ENCODE measurements around the gene VIPR2. TPM values are rescaled to one million over a fixed set of nuclear protein-coding genes. Genes with fewer than 3 reads are reported as not detected.
"Not testable (repeated sequence)": the region's sequence is repeated elsewhere in the genome, so short reads cannot be mapped to it uniquely, and the experiment has no call there.

The VIPR2 gene
- total and polyA plus RNA-seq, 2 donors from 2014 or later = 0.91 to 1.3 TPM

- DNase-seq = peak in 2 of 5 donors; percentile 23 to 62
- FAIRE-seq = no peak
- Histone ChIP-seq H3K9me3 (ENCODE audit: control insufficient read depth in 2 of 3, insufficient read depth in 1 of 3, low read length in 3 of 3) (peaks cover 0 to 2% (median 0%) of the 10 kb centered on the region in 3 donors), H3K4me1 (ENCODE audit: control insufficient read depth in 2 of 3, insufficient read depth in 2 of 3, low read depth in 1 of 3, low read length in 3 of 3) (no peaks in the 10 kb centered on the region), H3K36me3 (ENCODE audit: control insufficient read depth in 2 of 3, insufficient read depth in 3 of 3, low read length in 3 of 3) (no peaks in the 10 kb centered on the region), H3K9ac (ENCODE audit: low read length in 3 of 3) (no peak overlapping the region), H3K27me3 (ENCODE audit: control insufficient read depth, insufficient read depth, low read length) (no peaks in the 10 kb centered on the region), H3K4me3 (ENCODE audit: low read length in 3 of 3) (no peak overlapping the region), H3K27ac (ENCODE audit: low read depth in 2 of 2, low read length in 2 of 2) (no peak overlapping the region)
- intact Hi-C loops (cut with DNase I) = no loop called here
- TF ChIP-seq CTCF (IDR thresholded peaks at IDR 0.05; ENCODE audit: borderline replicate concordance, extremely low read depth, insufficient read depth) = no peak
These were observed 32.8 kb upstream of the VIPR2 start for GRCh38 chr7:159177284-159177953.

GRCh38 chr7:159175792-159176191 lies 31.1 kb upstream of the VIPR2 start:
- FAIRE-seq = no peak
- intact Hi-C loops (cut with DNase I) = no loop called here
- Histone ChIP-seq H3K36me3 (ENCODE audit: control insufficient read depth in 2 of 3, insufficient read depth in 3 of 3, low read length in 3 of 3) (no peaks in the 10 kb centered on the region), H3K4me1 (ENCODE audit: control insufficient read depth in 2 of 3, insufficient read depth in 2 of 3, low read depth in 1 of 3, low read length in 3 of 3) (no peaks in the 10 kb centered on the region), H3K4me3 (ENCODE audit: low read length in 3 of 3) (no peak overlapping the region), H3K27me3 (ENCODE audit: control insufficient read depth, insufficient read depth, low read length) (no peaks in the 10 kb centered on the region), H3K9ac (ENCODE audit: low read length in 3 of 3) (no peak overlapping the region), H3K9me3 (ENCODE audit: control insufficient read depth in 2 of 3, insufficient read depth in 1 of 3, low read length in 3 of 3) (no peaks in the 10 kb centered on the region), H3K27ac (ENCODE audit: low read depth in 2 of 2, low read length in 2 of 2) (no peak overlapping the region)
- DNase-seq = no peak
- no peak for TF ChIP-seq CTCF (IDR thresholded peaks at IDR 0.05; ENCODE audit: borderline replicate concordance, extremely low read depth, insufficient read depth)

- H3K4me3 ChIP-seq (ENCODE audit: low read length in 3 of 3); H3K9me3 ChIP-seq (ENCODE audit: control insufficient read depth in 2 of 3, insufficient read depth in 1 of 3, low read length in 3 of 3); H3K9ac ChIP-seq (ENCODE audit: low read length in 3 of 3); intact Hi-C loops (cut with DNase I); DNase-seq; H3K27me3 ChIP-seq (ENCODE audit: control insufficient read depth, insufficient read depth, low read length); H3K4me1 ChIP-seq (ENCODE audit: control insufficient read depth in 2 of 3, insufficient read depth in 2 of 3, low read depth in 1 of 3, low read length in 3 of 3); H3K36me3 ChIP-seq (ENCODE audit: control insufficient read depth in 2 of 3, insufficient read depth in 3 of 3, low read length in 3 of 3); H3K27ac ChIP-seq (ENCODE audit: low read depth in 2 of 2, low read length in 2 of 2); FAIRE-seq: not testable (repeated sequence)
These were observed 30.4 kb upstream of the VIPR2 start for GRCh38 chr7:159175100-159175499.

- intact Hi-C loops (cut with DNase I) = no loop called here
- Histone ChIP-seq H3K27me3 (ENCODE audit: control insufficient read depth, insufficient read depth, low read length) (no peaks in the 10 kb centered on the region), H3K9me3 (ENCODE audit: control insufficient read depth in 2 of 3, insufficient read depth in 1 of 3, low read length in 3 of 3) (no peaks in the 10 kb centered on the region), H3K27ac (ENCODE audit: low read depth in 2 of 2, low read length in 2 of 2) (no peak overlapping the region), H3K4me1 (ENCODE audit: control insufficient read depth in 2 of 3, insufficient read depth in 2 of 3, low read depth in 1 of 3, low read length in 3 of 3) (no peaks in the 10 kb centered on the region), H3K4me3 (ENCODE audit: low read length in 3 of 3) (no peak overlapping the region), H3K36me3 (ENCODE audit: control insufficient read depth in 2 of 3, insufficient read depth in 3 of 3, low read length in 3 of 3) (no peaks in the 10 kb centered on the region), H3K9ac (ENCODE audit: low read length in 3 of 3) (no peak overlapping the region)
- DNase-seq = no peak
- FAIRE-seq = no peak
- TF ChIP-seq CTCF (IDR thresholded peaks at IDR 0.05; ENCODE audit: borderline replicate concordance, extremely low read depth, insufficient read depth) = no peak
These were observed 27.7 kb upstream of the VIPR2 start for GRCh38 chr7:159172400-159172799.

Measured in kidney (tissue), 14 donors.